Esophagus muscularis mucosa (tissue), 3 donors: ENCODE measurements around the gene A2M.

Source experiments
- CTCF ChIP-seq, 3 experiments: fragments of 200-600 bp in 2 of 3; fragments of 450-650 bp in 1 of 3; sonication (generic) in 2 of 3; IDR thresholded peaks; one replicate each; pipeline ENCODE4 v1.5.1; 2017 to 2019; ENCODE audit warnings: antibody characterized with exemption in 3 of 3, mild to moderate bottlenecking in 2 of 3, moderate library complexity in 1 of 3
- POLR2A ChIP-seq: fragments of 450-650 bp; IDR thresholded peaks from one replicate; pipeline ENCODE4 v1.6.1; 2017; ENCODE audit warnings: antibody characterized with exemption, moderate library complexity, mild to moderate bottlenecking, low read depth

- TF ChIP-seq CTCF (IDR thresholded peaks at IDR 0.05), result no peak
- TF ChIP-seq POLR2A, result no peak
These were observed 39.0 kb downstream of the A2M start for GRCh38 chr12:9076733-9077132.
